DMS114 treated with DMSO at 0.1 percent for 48 hours (cell line): ENCODE data around the gene GRB10.
A peak's percentile ranks its signal among the peaks of the same experiment; 100 is the strongest.

ENCODE experiments used
- DNase-seq: peaks from one replicate; lab custom pipeline; 2025; ENCODE audit not compliant: unreplicated experiment; lab: John Stamatoyannopoulos, UW

GRB10 gene

GRCh38 chr7:50803359-50804337 is 21.0 kb upstream of the GRB10 start:
- no peak for DNase-seq

- DNase-seq, result no peak
These were observed 19.2 kb upstream of the GRB10 start for GRCh38 chr7:50801907-50802306.

- no peak for DNase-seq
These were observed 17.2 kb upstream of the GRB10 start for GRCh38 chr7:50799873-50800272.

- no peak for DNase-seq
These were observed 15.4 kb upstream of the GRB10 start for GRCh38 chr7:50798126-50798525.

- no peak for DNase-seq
These were observed 13.1 kb upstream of the GRB10 start for GRCh38 chr7:50795831-50796230.

GRCh38 chr7:50795253-50795652 is 12.6 kb upstream of the GRB10 start:
- DNase-seq, result no peak

- DNase-seq, result no peak
These were observed 11.4 kb upstream of the GRB10 start for GRCh38 chr7:50793947-50794570.

- peak; percentile 32 for DNase-seq
These were observed 10.6 kb upstream of the GRB10 start for GRCh38 chr7:50793120-50793946.

- DNase-seq, result no peak
These were observed 9.8 kb upstream of the GRB10 start for GRCh38 chr7:50792342-50793119.

GRCh38 chr7:50791938-50792341 is 9.2 kb upstream of the GRB10 start:
- DNase-seq, result no peak

- no peak for DNase-seq
These were observed 8.8 kb upstream of the GRB10 start for GRCh38 chr7:50791363-50791937.

- no peak for DNase-seq
These were observed 7.7 kb upstream of the GRB10 start for GRCh38 chr7:50790381-50790780.

- no peak for DNase-seq
These were observed 5.7 kb upstream of the GRB10 start for GRCh38 chr7:50788382-50788781.

GRCh38 chr7:50787825-50788224 is 5.1 kb upstream of the GRB10 start:
- no peak for DNase-seq

GRCh38 chr7:50785346-50785745 is 2.6 kb upstream of the GRB10 start:
- DNase-seq, result no peak

GRCh38 chr7:50783801-50784507 is 1.3 kb upstream of the GRB10 start:
- no peak for DNase-seq

- DNase-seq, result no peak
These were observed 607 bp upstream of the GRB10 start for GRCh38 chr7:50783303-50783702.

GRCh38 chr7:50781381-50782293 is 1.1 kb downstream of the GRB10 start:
- no peak for DNase-seq

- DNase-seq, result no peak
These were observed 2.3 kb downstream of the GRB10 start for GRCh38 chr7:50780436-50780835.
